Chondrocyte (in vitro differentiated cells): ENCODE measurements around the gene NDUFAF2. TPM values are rescaled to one million over a fixed set of nuclear protein-coding genes. Genes with fewer than 3 reads are reported as not detected.
"Not testable (repeated sequence)": the region's sequence is repeated elsewhere in the genome, so short reads cannot be mapped to it uniquely, and the experiment has no call there.

Experiments
- DNase-seq: peaks from one replicate; pipeline ENCODE4 v3.0.0; 2021; ENCODE audit warnings: mixed read lengths, low spot score
- H3K27ac Mint-ChIP-seq: one replicate; pipeline ENCODE4 v1.8.0; 2021; ENCODE audit warnings: mild to moderate bottlenecking, moderate library complexity, mixed read lengths; ENCODE audit not compliant: unreplicated experiment
- H3K27me3 Mint-ChIP-seq: 2 replicates; pipeline ENCODE4 v1.8.0; 2021; ENCODE audit warnings: low read depth, mixed read lengths
- H3K36me3 Mint-ChIP-seq: 2 replicates; pipeline ENCODE4 v1.8.0; 2021; ENCODE audit warnings: low read depth, mixed read lengths
- H3K4me1 Mint-ChIP-seq: 2 replicates; pipeline ENCODE4 v1.8.0; 2021; ENCODE audit warnings: low read depth, mild to moderate bottlenecking, mixed read lengths
- H3K4me3 Mint-ChIP-seq: one replicate; pipeline ENCODE4 v1.8.0; 2021; ENCODE audit warnings: mild to moderate bottlenecking, moderate library complexity, mixed read lengths; ENCODE audit not compliant: unreplicated experiment
- H3K9me3 Mint-ChIP-seq: 2 replicates; pipeline ENCODE4 v1.8.0; 2021; ENCODE audit warnings: low read depth, mixed read lengths
- CTCF ChIP-seq: fragments of 200-600 bp; sonication (generic); IDR thresholded peaks from 2 replicates; pipeline ENCODE4 v1.5.0; 2021; ENCODE audit warnings: antibody characterized with exemption, mild to moderate bottlenecking, moderate library complexity
- total RNA-seq: library from RNA; stranded (reverse); gene quantifications from 3 replicates; pipeline ENCODE4 v1.2.1, GENCODE V29; 2021

NDUFAF2 gene
- total RNA-seq, 1 donor from 2014 or later = 32.9 TPM

DNA sequence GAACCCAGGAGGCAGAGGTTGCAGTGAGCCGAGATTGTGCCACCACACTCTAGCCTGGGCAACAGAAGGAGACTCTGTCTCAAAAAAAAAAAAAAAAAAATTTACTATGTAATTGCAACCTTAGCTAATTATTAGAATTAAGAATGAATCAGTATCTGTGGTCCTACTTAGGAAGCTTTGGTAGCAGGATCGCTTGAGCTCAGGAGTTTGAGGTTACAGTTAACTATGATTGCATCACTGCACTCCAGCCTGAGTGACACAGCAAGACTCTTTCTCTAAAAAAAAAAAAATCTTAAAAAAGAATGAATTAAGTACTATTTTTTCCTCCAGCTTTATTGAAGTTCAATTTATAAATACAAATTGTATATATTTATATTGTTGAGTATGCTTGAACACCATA lies 16.7 kb downstream of the NDUFAF2 start:
- DNase-seq = no peak
- Mint-ChIP-seq H3K9me3 (peaks cover 15% of the 10 kb centered on the region), H3K4me3 (no peak overlapping the region), H3K4me1 (no peaks in the 10 kb centered on the region), H3K36me3 (no peaks in the 10 kb centered on the region), H3K27ac (no peak overlapping the region), H3K27me3 (no peaks in the 10 kb centered on the region)
- no peak for TF ChIP-seq CTCF

DNA sequence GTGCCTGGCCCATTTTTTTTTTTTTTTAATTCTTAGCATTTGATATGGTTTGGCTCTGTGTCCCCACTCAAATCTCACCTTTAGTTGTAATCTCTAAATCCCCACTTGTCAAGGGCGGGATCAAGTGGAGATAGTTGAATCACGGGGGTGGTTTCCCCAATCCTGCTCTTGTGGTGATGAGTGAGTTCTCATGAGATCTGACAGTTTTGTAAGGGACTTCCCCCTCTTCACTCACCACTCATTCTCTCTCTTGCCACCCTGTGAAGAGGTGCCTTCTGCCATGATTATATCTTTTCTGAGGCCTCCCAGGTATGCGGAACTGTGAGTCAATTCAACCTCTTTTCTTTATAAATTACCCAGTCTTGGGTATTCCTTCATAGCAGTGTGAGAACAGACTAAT lies 27.2 kb downstream of the NDUFAF2 start:
- no peak overlapping the region for H3K27ac Mint-ChIP-seq
- TF ChIP-seq CTCF = no peak

DNA sequence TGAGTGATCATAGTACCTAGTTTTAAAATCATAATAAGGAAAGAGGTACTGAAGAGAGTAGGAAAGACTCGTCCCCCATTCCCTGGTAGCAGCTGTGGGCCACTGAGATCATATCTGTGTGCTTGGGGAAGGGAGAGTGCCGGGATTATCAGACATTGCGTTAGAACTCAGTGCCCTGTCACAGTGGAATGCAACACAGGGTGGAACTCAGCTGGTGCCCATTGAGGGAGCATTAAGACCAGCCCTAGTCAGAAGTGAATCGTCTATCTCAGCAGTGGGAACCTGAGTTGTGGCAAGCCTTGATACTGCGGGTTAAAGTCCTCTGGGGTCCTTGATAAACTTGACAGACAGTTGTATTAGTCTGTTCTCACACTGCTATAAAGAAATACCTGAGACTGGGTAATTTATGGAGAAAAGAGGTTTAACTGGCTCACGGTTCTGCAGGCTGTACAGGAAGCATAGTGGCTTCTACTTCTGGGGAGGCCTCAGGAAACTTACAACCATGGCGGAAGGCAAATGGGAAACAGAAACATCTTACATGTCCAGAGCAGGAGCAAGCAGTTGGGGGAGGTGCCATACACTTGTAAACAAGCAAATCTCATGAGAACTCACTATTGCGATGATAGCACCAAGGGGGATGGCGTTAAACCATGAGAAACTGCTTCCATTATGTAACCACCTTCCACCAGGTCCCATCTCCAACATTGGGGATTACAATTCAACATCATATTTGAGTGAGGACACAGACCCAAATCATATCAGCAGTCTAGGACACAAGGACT lies 33.1 kb downstream of the NDUFAF2 start:
- TF ChIP-seq CTCF = no peak

More for the DNA sequence above, 27.2 kb downstream of the NDUFAF2 start:
- peaks cover 4% of the 10 kb centered on the region for H3K36me3 Mint-ChIP-seq
- H3K4me3 Mint-ChIP-seq = no peak overlapping the region
- peaks cover 6% of the 10 kb centered on the region for H3K4me1 Mint-ChIP-seq
- no peaks in the 10 kb centered on the region for H3K27me3 Mint-ChIP-seq
- H3K9me3 Mint-ChIP-seq = peaks cover 23% of the 10 kb centered on the region
- no peak for DNase-seq

GRCh38 chr5:60978968-60979367 lies 34.0 kb downstream of the NDUFAF2 start:
- no peak for DNase-seq
- Mint-ChIP-seq H3K4me1 (peaks cover 10% of the 10 kb centered on the region), H3K27ac (no peak overlapping the region), H3K9me3 (peaks cover 9% of the 10 kb centered on the region), H3K4me3 (no peak overlapping the region), H3K36me3 (peaks cover 5% of the 10 kb centered on the region), H3K27me3 (no peaks in the 10 kb centered on the region)
- no peak for TF ChIP-seq CTCF

More for the DNA sequence above, 33.1 kb downstream of the NDUFAF2 start:
- Mint-ChIP-seq H3K4me1 (peaks cover 10% of the 10 kb centered on the region), H3K27me3 (no peaks in the 10 kb centered on the region), H3K27ac (no peak overlapping the region), H3K36me3 (peaks cover 5% of the 10 kb centered on the region), H3K4me3 (no peak overlapping the region), H3K9me3 (peaks cover 9% of the 10 kb centered on the region)
- no peak for DNase-seq

- Mint-ChIP-seq H3K4me3 (no peak overlapping the region), H3K27me3 (no peaks in the 10 kb centered on the region), H3K36me3 (peaks cover 7% of the 10 kb centered on the region), H3K9me3 (peaks cover 13% of the 10 kb centered on the region), H3K27ac (no peak overlapping the region), H3K4me1 (peaks cover 10% of the 10 kb centered on the region)
- TF ChIP-seq CTCF = no peak
- DNase-seq = no peak
These were observed 35.5 kb downstream of the NDUFAF2 start for GRCh38 chr5:60980511-60980910.

- not testable (repeated sequence) for H3K4me1 Mint-ChIP-seq, H3K27me3 Mint-ChIP-seq, DNase-seq, H3K36me3 Mint-ChIP-seq, H3K27ac Mint-ChIP-seq, H3K4me3 Mint-ChIP-seq
- peaks cover 20% of the 10 kb centered on the region for H3K9me3 Mint-ChIP-seq
These were observed 37.1 kb downstream of the NDUFAF2 start for GRCh38 chr5:60982127-60982526.
